ENCODE measurements around the gene PDGFA.
"Not testable (repeated sequence)": the region's sequence is repeated elsewhere in the genome, so short reads cannot be mapped to it uniquely, and the experiment has no call there.

DNA sequence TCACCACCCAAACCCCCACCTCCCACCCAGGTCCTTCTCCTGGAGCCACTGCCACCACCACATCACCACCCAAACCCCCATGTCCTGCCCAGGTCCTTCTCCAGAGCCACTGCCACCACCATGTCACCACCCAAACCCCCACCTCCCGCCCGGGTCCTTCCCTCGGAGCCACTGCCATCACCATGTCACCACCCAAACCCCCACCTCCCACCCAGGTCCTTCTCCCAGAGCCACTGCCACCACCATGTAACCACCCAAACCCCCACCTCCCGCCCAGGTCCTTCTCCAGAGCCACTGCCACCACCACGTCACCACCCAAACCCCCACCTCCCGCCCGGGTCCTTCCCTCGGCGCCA is 31.9 kb upstream of the PDGFA start:
- not testable (repeated sequence) for TF ChIP-seq CTCF (conservative IDR thresholded peaks at IDR 0.05; ENCODE audit: low read depth in 2 of 2); REST (IDR thresholded peaks at IDR 0.05; ENCODE audit: unreplicated experiment); ZNF331 (CRISPR knock-in tag; IDR thresholded peaks at IDR 0.05; ENCODE audit: low read depth); EZH2phosphoT487 (IDR thresholded peaks at IDR 0.05; ENCODE audit: unreplicated experiment); CREB1 (CRISPR knock-in tag; IDR thresholded peaks at IDR 0.05; ENCODE audit: low read depth); POLR2AphosphoS5 (IDR thresholded peaks at IDR 0.05; ENCODE audit: low read depth); EZH2 (IDR thresholded peaks at IDR 0.05; ENCODE audit: low read depth, unreplicated experiment); ETS1 (IDR thresholded peaks at IDR 0.05); NANOG (IDR thresholded peaks at IDR 0.05; ENCODE audit: borderline replicate concordance); JUNB (IDR thresholded peaks at IDR 0.05; ENCODE audit: unreplicated experiment); ZNF114 (CRISPR knock-in tag; IDR thresholded peaks at IDR 0.05)

Data from GM23338 (cell line).